Left forelimb (tissue), 1 donor: ENCODE measurements around the gene INMT.
"Not testable (repeated sequence)": the region's sequence is repeated elsewhere in the genome, so short reads cannot be mapped to it uniquely, and the experiment has no call there.

Experiments
- DNase-seq: peaks from one replicate; pipeline ENCODE4 v3.0.0-alpha.2; 2018; ENCODE audit warnings: low spot score

Gene INMT

GRCh38 chr7:30751696-30752273, at the start of gene INMT:
Gene INMT (plus strand): TSS chr7:30752135. CDS start chr7:30752151, 16 bp downstream.
- DNase-seq, result no peak

GRCh38 chr7:30702200-30702599, 49.7 kb upstream of the INMT start:
- DNase-seq, result no peak

GRCh38 chr7:30703756-30704155, 48.2 kb upstream of the INMT start:
- no peak for DNase-seq

GRCh38 chr7:30705008-30705407, 46.9 kb upstream of the INMT start:
- no peak for DNase-seq

- no peak for DNase-seq
These were observed 46.3 kb upstream of the INMT start for GRCh38 chr7:30705596-30705995.

GRCh38 chr7:30706316-30706715, 45.6 kb upstream of the INMT start:
- no peak for DNase-seq

GRCh38 chr7:30706908-30707307, 45.0 kb upstream of the INMT start:
- no peak for DNase-seq

GRCh38 chr7:30707391-30708357, 44.3 kb upstream of the INMT start:
- DNase-seq, result no peak

GRCh38 chr7:30708412-30708811, 43.5 kb upstream of the INMT start:
- DNase-seq, result no peak

GRCh38 chr7:30708983-30709382, 43.0 kb upstream of the INMT start:
- no peak for DNase-seq

GRCh38 chr7:30709549-30709948, 42.4 kb upstream of the INMT start:
- no peak for DNase-seq

- DNase-seq, result no peak
These were observed 41.3 kb upstream of the INMT start for GRCh38 chr7:30710669-30711068.

- DNase-seq, result no peak
These were observed 38.5 kb upstream of the INMT start for GRCh38 chr7:30713392-30713791.

GRCh38 chr7:30714129-30714528, 37.8 kb upstream of the INMT start:
- DNase-seq, result no peak

- DNase-seq, result no peak
These were observed 34.8 kb upstream of the INMT start for GRCh38 chr7:30717181-30717580.

- not testable (repeated sequence) for DNase-seq
These were observed 32.5 kb upstream of the INMT start for GRCh38 chr7:30719434-30719833.

- DNase-seq, result no peak
These were observed 30.7 kb upstream of the INMT start for GRCh38 chr7:30721211-30721610.

GRCh38 chr7:30722187-30722586, 29.7 kb upstream of the INMT start:
- DNase-seq, result no peak

- DNase-seq, result no peak
These were observed 29.3 kb upstream of the INMT start for GRCh38 chr7:30722671-30723070.

GRCh38 chr7:30723776-30724175, 28.2 kb upstream of the INMT start:
- DNase-seq, result no peak

GRCh38 chr7:30726296-30727006, 25.5 kb upstream of the INMT start:
- no peak for DNase-seq

- no peak for DNase-seq
These were observed 24.6 kb upstream of the INMT start for GRCh38 chr7:30727061-30727945.
